GM19239 (cell line): ENCODE data around the gene ANKMY1.
A peak's percentile ranks its signal among the peaks of the same experiment; 100 is the strongest.

ENCODE experiments used
- DNase-seq: peaks from one replicate; pipeline ENCODE4 v3.0.0; 2011; ENCODE audit warnings: low spot score; ENCODE audit not compliant: insufficient read length
- FAIRE-seq: peaks from 2 replicates; lab custom pipeline; 2011; peaks lifted over from hg19 to GRCh38; lab: Jason Lieb, UNC

The ANKMY1 gene

GRCh38 chr2:240481720-240482119 lies 76.1 kb downstream of the ANKMY1 start:
- DNase-seq (no peak), FAIRE-seq (no peak)

GRCh38 chr2:240480834-240481623 lies 76.8 kb downstream of the ANKMY1 start:
- FAIRE-seq: no peak
- DNase-seq: no peak

GRCh38 chr2:240479111-240479501 lies 78.7 kb downstream of the ANKMY1 start:
- DNase-seq: no peak

GRCh38 chr2:240478346-240479110 lies 79.3 kb downstream of the ANKMY1 start:
- DNase-seq (no peak), FAIRE-seq (no peak)

More at GRCh38 chr2:240479111-240479501, 78.7 kb downstream of the ANKMY1 start:
- no peak for FAIRE-seq

- no peak for DNase-seq
- FAIRE-seq: no peak
Observed at GRCh38 chr2:240477916-240478315, 79.9 kb downstream of the ANKMY1 start.

- no peak for FAIRE-seq
- no peak for DNase-seq
Observed at GRCh38 chr2:240473211-240473610, 84.6 kb downstream of the ANKMY1 start.

- DNase-seq: no peak
- FAIRE-seq: no peak
Observed at GRCh38 chr2:240472078-240472790, 85.6 kb downstream of the ANKMY1 start.

GRCh38 chr2:240469740-240470139 lies 88.0 kb downstream of the ANKMY1 start:
- FAIRE-seq: no peak
- no peak for DNase-seq

GRCh38 chr2:240469239-240469636 lies 88.5 kb downstream of the ANKMY1 start:
- DNase-seq (no peak), FAIRE-seq (no peak)

- FAIRE-seq (no peak), DNase-seq (peak; percentile 4)
Observed at GRCh38 chr2:240468303-240469238, 89.2 kb downstream of the ANKMY1 start.

- DNase-seq: peak; percentile 2
- FAIRE-seq: no peak
Observed at GRCh38 chr2:240467659-240468302, 90.0 kb downstream of the ANKMY1 start.

- peak; percentile 3 for DNase-seq
- FAIRE-seq: no peak
Observed at GRCh38 chr2:240467149-240467642, 90.6 kb downstream of the ANKMY1 start.

GRCh38 chr2:240466579-240467148 lies 91.1 kb downstream of the ANKMY1 start:
- no peak for DNase-seq

GRCh38 chr2:240465765-240466578 lies 91.8 kb downstream of the ANKMY1 start:
- FAIRE-seq (no peak), DNase-seq (no peak)

More at GRCh38 chr2:240466579-240467148, 91.1 kb downstream of the ANKMY1 start:
- no peak for FAIRE-seq

- FAIRE-seq: no peak
Observed at GRCh38 chr2:240465268-240465764, 92.5 kb downstream of the ANKMY1 start.

GRCh38 chr2:240464514-240465241 lies 93.1 kb downstream of the ANKMY1 start:
- no peak for DNase-seq
- FAIRE-seq: no peak

More at GRCh38 chr2:240465268-240465764, 92.5 kb downstream of the ANKMY1 start:
- no peak for DNase-seq
